ENCODE measurements around the gene PUS3.
A peak's percentile ranks its signal among the peaks of the same experiment; 100 is the strongest.

The PUS3 gene

DNA sequence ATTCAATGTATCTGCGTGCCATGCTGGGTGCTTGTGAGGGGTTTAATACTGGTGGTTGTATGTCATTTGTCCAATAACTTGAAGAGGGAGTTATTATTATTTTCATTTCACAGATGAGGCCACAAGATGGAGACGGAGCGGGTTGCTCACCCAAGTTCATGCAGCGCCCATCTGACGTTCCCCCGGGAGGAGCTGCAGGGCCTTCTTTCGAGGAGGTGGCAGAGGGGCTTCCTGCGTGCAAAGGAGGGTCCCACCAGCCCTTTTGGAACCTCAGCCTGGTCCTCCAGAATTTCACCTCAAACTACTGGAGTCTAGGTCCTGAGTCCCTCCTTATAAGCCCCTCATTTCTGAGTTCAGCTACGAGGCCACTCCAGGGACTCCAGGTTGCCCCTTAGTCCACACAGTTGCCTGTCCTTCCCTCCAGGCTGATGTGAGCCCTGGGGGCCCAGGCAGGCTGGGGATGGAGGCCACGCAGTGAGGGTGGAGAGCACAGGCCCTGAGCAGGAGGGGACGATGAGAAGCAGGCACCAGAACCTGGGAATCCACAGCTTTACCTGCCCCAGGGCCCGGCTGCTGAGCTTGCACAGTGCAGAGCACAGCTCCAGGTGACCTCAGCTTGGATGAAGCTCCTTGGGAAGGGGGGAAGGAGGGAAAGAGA, 39.9 kb upstream of the PUS3 start:
- TF ChIP-seq Cebpa-rat (IDR thresholded peaks at IDR 0.05) = no peak
- Histone ChIP-seq H3K36me3 (no peaks in the 10 kb centered on the region), H3K27me3 (no peaks in the 10 kb centered on the region), H3K9me3 (replicated peaks in 1 of 11) (no peaks in the 10 kb centered on the region), H3K27ac (no peak overlapping the region), H3K4me1 (peaks cover 0 to 65% (median 49%) of the 10 kb centered on the region in 10 experiments; a peak in 18 of 20 replicates), H3K4me3 (no peak overlapping the region), H4K20me1 (no peaks in the 10 kb centered on the region; a peak in 1 of 22 replicates), H3K4me2 (peak overlapping the region in 8 of 11 experiments; percentile 19 to 70 (median 54); a peak in 12 of 22 replicates), H3K9ac (0 out of 22 replicates have a peak overlapping the region, but pooled peaks of 1 of the 11 experiments have one; percentile 18)

DNA sequence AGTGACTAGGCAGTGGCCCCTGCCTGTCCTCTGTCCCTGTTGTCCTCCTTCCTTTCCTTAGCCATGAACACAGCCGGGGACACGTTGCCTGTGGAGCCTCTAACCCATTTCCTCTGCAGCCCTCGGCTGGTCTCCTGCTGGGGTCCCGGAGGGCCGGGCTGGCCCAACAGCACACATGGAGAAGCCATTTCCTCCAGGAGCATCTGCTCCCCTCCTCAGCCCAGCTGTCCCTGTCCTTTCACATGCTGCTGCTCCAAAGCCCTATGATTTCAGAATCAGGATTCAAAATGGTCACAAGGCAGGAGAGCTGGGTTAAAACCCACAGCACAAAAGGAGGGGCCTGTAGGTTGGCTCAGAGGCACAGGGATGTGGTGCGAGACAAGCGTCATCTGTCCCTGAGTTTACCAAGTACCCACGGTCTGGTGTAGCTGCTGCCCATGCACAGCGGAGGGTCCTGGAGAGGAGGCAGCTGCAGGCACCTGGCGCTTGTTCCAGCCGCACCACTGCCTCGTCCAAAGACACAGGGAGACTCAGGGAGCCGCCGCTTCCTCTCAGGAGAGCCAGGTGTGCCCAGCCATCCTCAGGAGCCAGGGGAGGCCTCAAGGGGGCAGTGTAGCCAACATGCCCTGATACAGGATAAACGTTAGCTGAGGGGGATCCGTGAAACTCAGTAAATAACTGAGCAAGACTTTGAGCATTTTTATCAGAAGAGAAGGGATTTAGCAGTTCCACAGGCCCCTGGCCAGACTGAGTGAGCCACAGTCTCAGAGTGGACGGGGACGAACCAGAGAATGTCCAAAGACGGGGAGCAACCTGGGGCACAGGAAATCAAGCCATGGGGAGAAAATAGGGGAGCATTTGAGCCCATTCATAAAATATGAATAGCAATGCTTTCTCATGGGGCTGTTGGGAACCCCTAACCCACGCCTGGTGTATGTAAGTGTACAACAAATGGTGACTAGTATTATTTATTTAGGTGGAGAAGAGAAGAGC, 38.9 kb upstream of the PUS3 start:
- no peak overlapping the region for H3K27ac ChIP-seq
- peak overlapping the region in 9 of 11 experiments; percentile 6 to 70 (median 47); a peak in 16 of 22 replicates for H3K4me2 ChIP-seq
- no peaks in the 10 kb centered on the region for H3K36me3 ChIP-seq
- H3K9me3 ChIP-seq (replicated peaks in 1 of 11) = no peaks in the 10 kb centered on the region
- peaks cover 0 to 55% (median 39%) of the 10 kb centered on the region in 10 experiments; a peak in 16 of 20 replicates for H3K4me1 ChIP-seq
- no peaks in the 10 kb centered on the region; a peak in 1 of 22 replicates for H4K20me1 ChIP-seq
- TF ChIP-seq Cebpa-rat (IDR thresholded peaks at IDR 0.05) = no peak
- no peak overlapping the region for H3K4me3 ChIP-seq
- H3K27me3 ChIP-seq = no peaks in the 10 kb centered on the region
- H3K9ac ChIP-seq = peak overlapping the region in 2 of 11 experiments; percentile 9 to 11; a peak in 1 of 22 replicates

DNA sequence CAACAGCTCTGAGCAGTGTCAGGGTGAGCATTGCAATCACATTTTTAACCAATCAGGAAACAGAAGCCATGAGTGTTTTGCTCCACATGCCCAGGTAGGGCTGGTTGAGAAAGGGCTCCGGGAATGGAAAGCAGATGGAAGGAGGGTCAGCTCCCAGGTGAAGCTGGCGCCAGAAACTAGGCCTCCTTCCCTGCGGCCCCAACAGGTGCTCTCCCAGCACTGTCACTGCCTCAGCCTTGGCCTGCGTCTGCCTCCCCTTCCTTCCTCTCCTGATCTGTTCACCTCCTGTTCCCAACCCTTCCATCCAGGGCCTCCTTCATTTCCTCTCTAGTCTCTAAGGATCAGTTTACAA, 38.2 kb upstream of the PUS3 start:
- no peaks in the 10 kb centered on the region for H3K27me3 ChIP-seq
- no peak overlapping the region for H3K9ac ChIP-seq
- no peaks in the 10 kb centered on the region for H3K9me3 ChIP-seq (replicated peaks in 1 of 11)
- no peak overlapping the region for H3K27ac ChIP-seq
- H3K4me1 ChIP-seq = peaks cover 0 to 48% (median 35%) of the 10 kb centered on the region in 10 experiments; a peak in 16 of 20 replicates
- no peak for TF ChIP-seq Cebpa-rat (IDR thresholded peaks at IDR 0.05)
- no peak overlapping the region for H3K4me3 ChIP-seq
- H4K20me1 ChIP-seq = no peaks in the 10 kb centered on the region; a peak in 1 of 22 replicates
- H3K36me3 ChIP-seq = no peaks in the 10 kb centered on the region
- H3K4me2 ChIP-seq = peak overlapping the region in 8 of 11 experiments; percentile 19 to 70 (median 54); a peak in 16 of 22 replicates

DNA sequence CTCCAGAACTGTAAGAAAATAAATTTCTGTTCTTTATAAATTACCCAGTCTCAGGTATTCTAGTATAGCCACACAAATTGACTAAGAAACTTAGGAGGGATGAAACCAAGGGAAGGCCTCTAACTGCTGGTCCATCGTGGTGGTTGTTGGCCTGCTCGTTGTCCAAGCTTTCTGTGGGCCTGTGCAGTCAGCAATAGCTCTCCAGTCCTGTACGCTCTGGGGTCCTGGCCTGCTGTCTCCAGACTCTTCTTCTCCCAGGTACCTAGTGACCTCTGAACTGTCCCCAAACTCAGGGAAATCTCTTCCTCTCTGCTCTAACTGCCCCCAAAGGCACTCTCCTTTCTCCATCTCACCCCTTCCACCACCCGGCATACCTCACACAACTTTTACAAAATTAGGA, 37.1 kb upstream of the PUS3 start:
- no peak for TF ChIP-seq Cebpa-rat (IDR thresholded peaks at IDR 0.05)
- no peaks in the 10 kb centered on the region for H3K9me3 ChIP-seq (replicated peaks in 1 of 11)
- no peaks in the 10 kb centered on the region; a peak in 1 of 22 replicates for H4K20me1 ChIP-seq
- no peaks in the 10 kb centered on the region for H3K36me3 ChIP-seq
- H3K4me1 ChIP-seq = peaks cover 0 to 39% (median 29%) of the 10 kb centered on the region in 10 experiments; a peak in 16 of 20 replicates
- no peaks in the 10 kb centered on the region for H3K27me3 ChIP-seq
- no peak overlapping the region for H3K9ac ChIP-seq
- H3K27ac ChIP-seq = no peak overlapping the region
- no peak overlapping the region for H3K4me3 ChIP-seq
- no peak overlapping the region for H3K4me2 ChIP-seq

DNA sequence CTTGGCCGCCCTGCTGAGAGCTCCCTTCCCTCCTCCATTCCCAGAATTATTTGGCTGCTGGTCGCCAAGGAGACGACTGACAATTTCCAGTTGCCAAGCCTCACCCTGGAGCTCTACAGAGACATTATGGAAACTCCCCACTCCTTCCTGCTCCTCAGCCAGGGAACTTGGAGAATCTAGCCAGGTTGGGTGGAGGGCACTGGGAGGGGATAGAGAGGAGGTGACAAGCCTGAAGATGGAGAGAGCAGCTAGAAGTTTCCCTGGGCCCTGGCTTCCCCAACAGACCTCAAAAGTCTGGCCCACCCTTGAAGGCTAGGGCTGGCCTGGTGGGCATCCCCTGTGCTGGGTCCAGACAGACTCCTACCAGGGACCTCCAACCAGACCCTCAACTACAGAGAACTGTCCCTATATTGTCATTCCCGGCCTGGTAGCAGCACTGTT, 36.1 kb upstream of the PUS3 start:
- no peak for TF ChIP-seq Cebpa-rat (IDR thresholded peaks at IDR 0.05)
- peaks cover 0 to 39% (median 29%) of the 10 kb centered on the region in 10 experiments; a peak in 16 of 20 replicates for H3K4me1 ChIP-seq
- no peak overlapping the region for H3K27ac ChIP-seq
- H3K4me2 ChIP-seq = peak overlapping the region in 2 of 11 experiments; percentile 17 to 32; a peak in 2 of 22 replicates
- no peaks in the 10 kb centered on the region for H3K27me3 ChIP-seq
- H3K36me3 ChIP-seq = no peaks in the 10 kb centered on the region
- H3K4me3 ChIP-seq = no peak overlapping the region
- no peaks in the 10 kb centered on the region for H3K9me3 ChIP-seq (replicated peaks in 1 of 11)
- no peak overlapping the region for H3K9ac ChIP-seq
- no peaks in the 10 kb centered on the region for H4K20me1 ChIP-seq

DNA sequence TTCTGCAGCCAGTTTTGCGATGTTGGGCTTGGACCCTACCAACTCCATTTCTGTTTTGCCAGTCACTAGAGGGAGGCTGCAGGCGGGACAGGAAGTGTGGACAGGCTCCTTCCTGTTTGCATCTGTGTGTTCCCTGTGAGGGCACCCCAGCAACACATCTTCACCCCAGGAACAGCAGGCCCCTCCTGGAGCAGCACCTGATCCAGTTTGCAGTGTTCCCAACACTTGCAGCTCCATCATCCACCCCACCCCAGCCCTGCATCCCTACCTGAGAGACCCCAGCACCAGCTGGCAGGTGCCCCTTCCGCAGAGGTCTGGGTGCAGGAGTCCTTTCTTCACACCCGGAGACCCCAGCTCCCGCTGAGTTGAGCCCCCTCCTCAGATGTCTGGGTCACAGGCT, 35.4 kb upstream of the PUS3 start:
- peaks cover 0 to 32% (median 29%) of the 10 kb centered on the region in 10 experiments; a peak in 16 of 20 replicates for H3K4me1 ChIP-seq

DNA sequence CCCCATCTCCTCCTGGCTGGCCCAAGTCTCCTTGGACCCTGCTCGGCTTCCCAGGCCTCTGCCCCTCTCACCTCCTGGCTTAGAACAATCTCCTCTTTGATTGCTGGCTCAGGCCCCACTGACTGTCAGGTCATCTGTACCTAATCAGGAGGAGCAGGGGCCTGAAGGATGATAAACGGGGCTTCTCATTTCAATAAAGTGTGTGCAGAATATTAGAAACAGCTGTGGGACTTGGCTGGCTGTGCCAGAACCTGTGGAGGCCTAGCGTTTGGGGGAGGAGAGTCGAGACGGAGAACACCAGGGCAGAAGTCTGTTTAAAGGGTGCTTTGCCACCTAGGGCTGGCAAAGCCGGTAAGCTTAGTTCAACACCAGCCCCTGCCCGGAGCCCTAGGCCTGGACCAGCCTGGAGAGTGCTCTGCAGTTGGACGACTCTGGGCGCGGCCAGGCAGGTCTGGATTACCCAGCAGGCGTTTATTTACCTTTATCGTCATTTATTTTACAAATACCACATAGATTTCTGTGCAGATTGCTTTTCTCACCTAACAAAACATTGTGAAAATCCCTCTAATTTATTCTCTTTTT, 32.7 kb upstream of the PUS3 start:
- TF ChIP-seq Cebpa-rat (IDR thresholded peaks at IDR 0.05) = no peak

More for the DNA sequence above, 35.4 kb upstream of the PUS3 start:
- H3K27me3 ChIP-seq = no peaks in the 10 kb centered on the region
- no peak overlapping the region for H3K4me3 ChIP-seq
- H3K9me3 ChIP-seq (replicated peaks in 1 of 11) = no peaks in the 10 kb centered on the region
- no peak for TF ChIP-seq Cebpa-rat (IDR thresholded peaks at IDR 0.05)
- H3K27ac ChIP-seq = no peak overlapping the region
- no peaks in the 10 kb centered on the region for H3K36me3 ChIP-seq
- H3K9ac ChIP-seq = no peak overlapping the region
- H3K4me2 ChIP-seq = peak overlapping the region in 9 of 11 experiments; percentile 17 to 49 (median 32); a peak in 16 of 22 replicates
- H4K20me1 ChIP-seq = no peaks in the 10 kb centered on the region

DNA sequence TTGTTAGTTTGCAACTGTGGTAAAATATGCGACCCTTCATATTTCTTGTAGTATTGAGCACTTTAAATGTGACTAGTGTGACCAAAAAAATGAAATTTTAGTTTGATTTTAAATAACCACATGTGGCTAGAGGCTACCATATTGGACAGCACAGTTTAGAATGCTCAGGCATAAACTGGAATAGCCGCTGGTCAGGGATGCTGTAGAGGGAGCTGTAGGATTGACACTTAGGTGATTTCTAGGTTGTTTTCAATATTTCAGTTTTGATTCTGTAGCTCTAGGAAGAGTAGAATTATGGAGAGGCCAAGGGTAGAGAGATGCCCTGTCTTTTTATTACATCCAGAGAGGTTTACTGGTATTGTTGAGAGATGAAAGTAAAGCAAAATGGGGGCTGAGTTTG, 32.0 kb upstream of the PUS3 start:
- Histone ChIP-seq H3K4me2 (no peak overlapping the region), H3K27ac (no peak overlapping the region), H3K4me3 (no peak overlapping the region), H4K20me1 (no peaks in the 10 kb centered on the region), H3K27me3 (no peaks in the 10 kb centered on the region), H3K36me3 (no peaks in the 10 kb centered on the region), H3K9me3 (replicated peaks in 1 of 11) (no peaks in the 10 kb centered on the region), H3K4me1 (peaks cover 0 to 10% (median 7%) of the 10 kb centered on the region in 10 experiments; a peak in 11 of 20 replicates), H3K9ac (no peak overlapping the region)
- TF ChIP-seq Cebpa-rat (IDR thresholded peaks at IDR 0.05) = no peak

More for the DNA sequence above, 32.7 kb upstream of the PUS3 start:
- Histone ChIP-seq H3K9me3 (replicated peaks in 1 of 11) (no peaks in the 10 kb centered on the region), H3K4me2 (no peak overlapping the region), H3K9ac (no peak overlapping the region), H3K27me3 (no peaks in the 10 kb centered on the region), H3K36me3 (no peaks in the 10 kb centered on the region), H3K27ac (no peak overlapping the region), H3K4me1 (peaks cover 0 to 10% (median 7%) of the 10 kb centered on the region in 10 experiments; a peak in 11 of 20 replicates), H4K20me1 (no peaks in the 10 kb centered on the region), H3K4me3 (no peak overlapping the region)
